ENCODE measurements around the gene RNASEH1. TPM values are rescaled to one million over a fixed set of nuclear protein-coding genes. Genes with fewer than 3 reads are reported as not detected.

Gene RNASEH1
- total and polyA plus RNA-seq, 2 of the 13 experiments (the other 11 are each of a cell fraction or from before 2014, with no cell fraction given), result 14.5 to 57.4 TPM

DNA sequence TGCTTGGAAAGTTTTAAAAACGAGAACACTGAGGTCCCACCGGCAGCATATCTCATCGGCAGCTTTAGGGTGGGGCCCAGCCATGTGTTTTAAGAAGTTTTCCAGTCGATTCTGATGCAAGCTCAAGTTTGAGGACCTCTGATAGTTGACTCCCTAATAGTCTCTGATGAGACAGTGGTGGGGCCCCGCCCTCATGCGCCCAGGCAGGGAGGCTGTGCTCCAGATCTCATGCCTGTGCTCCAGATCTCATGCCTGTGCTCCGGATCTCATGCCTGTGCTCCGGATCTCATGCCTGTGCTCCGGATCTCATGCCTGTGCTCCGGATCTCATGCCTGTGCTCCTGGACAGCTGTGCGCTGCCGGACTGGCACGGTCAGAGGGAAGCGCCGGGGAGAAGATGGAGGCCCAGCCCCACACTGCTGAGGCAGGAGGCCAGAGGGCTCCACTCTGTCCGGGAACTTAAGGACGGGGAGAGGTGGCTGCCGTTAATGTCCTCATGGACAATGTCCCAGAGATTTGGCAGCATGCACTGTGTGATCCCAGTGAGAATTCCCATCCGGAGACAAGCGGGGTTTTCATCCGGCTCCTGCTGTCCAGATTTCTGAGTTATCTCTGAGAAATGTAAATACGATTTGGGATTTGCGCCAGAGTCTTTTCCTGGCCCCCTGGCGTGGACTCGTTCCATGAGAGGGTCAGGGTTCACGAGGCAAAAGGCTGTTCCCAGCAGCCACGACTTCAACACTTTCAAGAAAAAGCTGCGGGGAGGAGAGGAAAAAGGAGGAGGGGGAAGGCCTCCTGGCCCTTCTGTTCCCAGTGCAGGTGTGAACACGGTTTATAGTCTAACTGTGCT is 27.4 kb upstream of the RNASEH1 start (continued):
- TF ChIP-seq, protein P1, sequence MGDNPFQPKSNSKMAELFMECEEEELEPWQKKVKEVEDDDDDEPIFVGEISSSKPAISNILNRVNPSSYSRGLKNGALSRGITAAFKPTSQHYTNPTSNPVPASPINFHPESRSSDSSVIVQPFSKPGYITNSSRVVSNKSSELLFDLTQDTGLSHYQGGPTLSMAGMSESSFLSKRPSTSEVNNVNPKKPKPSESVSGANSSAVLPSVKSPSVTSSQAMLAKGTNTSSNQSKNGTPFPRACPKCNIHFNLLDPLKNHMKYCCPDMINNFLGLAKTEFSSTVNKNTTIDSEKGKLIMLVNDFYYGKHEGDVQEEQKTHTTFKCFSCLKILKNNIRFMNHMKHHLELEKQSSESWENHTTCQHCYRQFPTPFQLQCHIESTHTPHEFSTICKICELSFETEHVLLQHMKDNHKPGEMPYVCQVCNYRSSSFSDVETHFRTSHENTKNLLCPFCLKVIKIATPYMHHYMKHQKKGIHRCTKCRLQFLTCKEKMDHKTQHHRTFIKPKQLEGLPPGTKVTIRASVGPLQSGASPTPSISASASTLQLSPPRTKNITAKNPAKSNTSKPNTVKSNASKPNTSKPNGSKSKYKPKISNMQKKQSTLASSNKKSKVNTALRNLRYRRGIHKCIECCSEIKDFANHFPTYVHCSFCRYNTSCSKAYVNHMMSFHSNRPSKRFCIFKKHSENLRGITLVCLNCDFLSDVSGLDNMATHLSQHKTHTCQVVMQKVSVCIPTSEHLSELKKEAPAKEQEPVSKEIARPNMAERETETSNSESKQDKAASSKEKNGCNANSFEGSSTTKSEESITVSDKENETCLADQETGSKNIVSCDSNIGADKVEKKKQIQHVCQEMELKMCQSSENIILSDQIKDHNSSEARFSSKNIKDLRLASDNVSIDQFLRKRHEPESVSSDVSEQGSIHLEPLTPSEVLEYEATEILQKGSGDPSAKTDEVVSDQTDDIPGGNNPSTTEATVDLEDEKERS (CRISPR knock-in tag; IDR thresholded peaks at IDR 0.05), result 0 out of 2 replicates have a peak, but pooled peaks have one; percentile 54
- TF ChIP-seq ERF (CRISPR knock-in tag; IDR thresholded peaks at IDR 0.05), result no peak
- peak; percentile 56 for TF ChIP-seq KMT2B (CRISPR knock-in tag; IDR thresholded peaks at IDR 0.05)
- TF ChIP-seq, protein P2, sequence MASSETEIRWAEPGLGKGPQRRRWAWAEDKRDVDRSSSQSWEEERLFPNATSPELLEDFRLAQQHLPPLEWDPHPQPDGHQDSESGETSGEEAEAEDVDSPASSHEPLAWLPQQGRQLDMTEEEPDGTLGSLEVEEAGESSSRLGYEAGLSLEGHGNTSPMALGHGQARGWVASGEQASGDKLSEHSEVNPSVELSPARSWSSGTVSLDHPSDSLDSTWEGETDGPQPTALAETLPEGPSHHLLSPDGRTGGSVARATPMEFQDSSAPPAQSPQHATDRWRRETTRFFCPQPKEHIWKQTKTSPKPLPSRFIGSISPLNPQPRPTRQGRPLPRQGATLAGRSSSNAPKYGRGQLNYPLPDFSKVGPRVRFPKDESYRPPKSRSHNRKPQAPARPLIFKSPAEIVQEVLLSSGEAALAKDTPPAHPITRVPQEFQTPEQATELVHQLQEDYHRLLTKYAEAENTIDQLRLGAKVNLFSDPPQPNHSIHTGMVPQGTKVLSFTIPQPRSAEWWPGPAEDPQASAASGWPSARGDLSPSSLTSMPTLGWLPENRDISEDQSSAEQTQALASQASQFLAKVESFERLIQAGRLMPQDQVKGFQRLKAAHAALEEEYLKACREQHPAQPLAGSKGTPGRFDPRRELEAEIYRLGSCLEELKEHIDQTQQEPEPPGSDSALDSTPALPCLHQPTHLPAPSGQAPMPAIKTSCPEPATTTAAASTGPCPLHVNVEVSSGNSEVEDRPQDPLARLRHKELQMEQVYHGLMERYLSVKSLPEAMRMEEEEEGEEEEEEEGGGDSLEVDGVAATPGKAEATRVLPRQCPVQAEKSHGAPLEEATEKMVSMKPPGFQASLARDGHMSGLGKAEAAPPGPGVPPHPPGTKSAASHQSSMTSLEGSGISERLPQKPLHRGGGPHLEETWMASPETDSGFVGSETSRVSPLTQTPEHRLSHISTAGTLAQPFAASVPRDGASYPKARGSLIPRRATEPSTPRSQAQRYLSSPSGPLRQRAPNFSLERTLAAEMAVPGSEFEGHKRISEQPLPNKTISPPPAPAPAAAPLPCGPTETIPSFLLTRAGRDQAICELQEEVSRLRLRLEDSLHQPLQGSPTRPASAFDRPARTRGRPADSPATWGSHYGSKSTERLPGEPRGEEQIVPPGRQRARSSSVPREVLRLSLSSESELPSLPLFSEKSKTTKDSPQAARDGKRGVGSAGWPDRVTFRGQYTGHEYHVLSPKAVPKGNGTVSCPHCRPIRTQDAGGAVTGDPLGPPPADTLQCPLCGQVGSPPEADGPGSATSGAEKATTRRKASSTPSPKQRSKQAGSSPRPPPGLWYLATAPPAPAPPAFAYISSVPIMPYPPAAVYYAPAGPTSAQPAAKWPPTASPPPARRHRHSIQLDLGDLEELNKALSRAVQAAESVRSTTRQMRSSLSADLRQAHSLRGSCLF (CRISPR knock-in tag; IDR thresholded peaks at IDR 0.05; ENCODE audit: borderline replicate concordance), result 0 out of 2 replicates have a peak, but pooled peaks have one; percentile 18
- TF ChIP-seq ZNF563 (CRISPR knock-in tag; IDR thresholded peaks at IDR 0.05), result peak; percentile 66; the same call in 1 of the 2 replicates
- TF ChIP-seq ZNF44 (CRISPR knock-in tag; IDR thresholded peaks at IDR 0.05), result 0 out of 2 replicates have a peak, but pooled peaks have one; percentile 20
- no peak for TF ChIP-seq ZFP36L2 (CRISPR knock-in tag; IDR thresholded peaks at IDR 0.05)
- TF ChIP-seq KLF11 (CRISPR knock-in tag; IDR thresholded peaks at IDR 0.05), result no peak
- TF ChIP-seq ARNT (IDR thresholded peaks at IDR 0.05), result no peak
- TF ChIP-seq, protein P3, sequence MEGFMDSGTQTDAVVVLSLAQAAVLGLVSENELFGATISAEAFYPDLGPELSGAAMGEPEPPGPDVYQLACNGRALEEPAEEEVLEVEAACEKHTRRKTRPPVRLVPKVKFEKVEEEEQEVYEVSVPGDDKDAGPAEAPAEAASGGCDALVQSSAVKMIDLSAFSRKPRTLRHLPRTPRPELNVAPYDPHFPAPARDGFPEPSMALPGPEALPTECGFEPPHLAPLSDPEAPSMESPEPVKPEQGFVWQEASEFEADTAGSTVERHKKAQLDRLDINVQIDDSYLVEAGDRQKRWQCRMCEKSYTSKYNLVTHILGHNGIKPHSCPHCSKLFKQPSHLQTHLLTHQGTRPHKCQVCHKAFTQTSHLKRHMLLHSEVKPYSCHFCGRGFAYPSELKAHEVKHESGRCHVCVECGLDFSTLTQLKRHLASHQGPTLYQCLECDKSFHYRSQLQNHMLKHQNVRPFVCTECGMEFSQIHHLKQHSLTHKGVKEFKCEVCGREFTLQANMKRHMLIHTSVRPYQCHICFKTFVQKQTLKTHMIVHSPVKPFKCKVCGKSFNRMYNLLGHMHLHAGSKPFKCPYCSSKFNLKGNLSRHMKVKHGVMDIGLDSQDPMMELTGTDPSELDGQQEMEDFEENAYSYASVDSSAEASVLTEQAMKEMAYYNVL (CRISPR knock-in tag; IDR thresholded peaks at IDR 0.05; ENCODE audit: borderline replicate concordance), result peak; percentile 84; the same call in 1 of the 2 replicates
- peak; percentile 77; the same call in 1 of the 2 replicates for TF ChIP-seq ZNF337 (CRISPR knock-in tag; IDR thresholded peaks at IDR 0.05; ENCODE audit: borderline replicate concordance, low read depth)
- TF ChIP-seq ZNF576 (CRISPR knock-in tag; IDR thresholded peaks at IDR 0.05), result no peak; the same call in 1 of the 2 replicates
- TF ChIP-seq ISL2 (CRISPR knock-in tag; IDR thresholded peaks at IDR 0.05), result peak; percentile 79
- TF ChIP-seq PAX8 (CRISPR knock-in tag; IDR thresholded peaks at IDR 0.05; ENCODE audit: borderline replicate concordance), result no peak
- peak; percentile 72; the same call in 1 of the 2 replicates for TF ChIP-seq KAT7 (CRISPR knock-in tag; IDR thresholded peaks at IDR 0.05; ENCODE audit: borderline replicate concordance)
- TF ChIP-seq ZNF207 (IDR thresholded peaks at IDR 0.05; ENCODE audit: borderline replicate concordance), result no peak

All from HepG2 (cell line).